NK-92 treated with Interleukin-12 subunit alpha and Interleukin-12 subunit beta, amount 100 ng/mL, for 24 hours (cell line): ENCODE results near the gene TNFRSF19.

Experiments used
- DNase-seq: peaks from one replicate; lab custom pipeline; 2025; lab: John Stamatoyannopoulos, UW

Gene TNFRSF19

GRCh38 chr13:23716401-23716800 lies 146.2 kb downstream of the TNFRSF19 start:
- DNase-seq: no peak

GRCh38 chr13:23718996-23719395 lies 148.8 kb downstream of the TNFRSF19 start:
- DNase-seq: no peak

GRCh38 chr13:23722726-23723453 lies 152.7 kb downstream of the TNFRSF19 start:
- DNase-seq: no peak

- no peak for DNase-seq
Measured at GRCh38 chr13:23723471-23723870, 153.3 kb downstream of the TNFRSF19 start.

- no peak for DNase-seq
Measured at GRCh38 chr13:23724196-23724970, 154.2 kb downstream of the TNFRSF19 start.
